Measurements from ENCODE around the gene SLC35A5.

DNA sequence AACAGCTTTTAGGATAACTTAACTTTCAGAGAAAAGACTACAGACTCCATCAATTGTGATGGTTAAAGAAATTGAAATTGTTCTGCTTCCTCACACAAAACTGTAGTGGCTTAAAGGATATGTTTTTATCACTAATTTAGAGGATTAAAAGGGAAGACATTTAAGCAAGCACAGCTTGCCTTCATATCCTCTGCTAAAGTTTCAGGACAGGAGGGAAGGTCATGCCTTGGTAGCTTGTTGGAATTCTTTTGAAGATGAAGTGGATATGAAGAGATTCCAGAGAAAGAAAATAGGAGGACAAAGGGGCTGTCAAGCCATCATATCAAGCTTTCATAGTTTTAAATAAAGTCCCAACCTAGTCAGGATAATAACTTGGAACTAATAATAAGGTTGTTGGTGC lies 46.0 kb downstream of the SLC35A5 start:
- TF ChIP-seq, protein P1, sequence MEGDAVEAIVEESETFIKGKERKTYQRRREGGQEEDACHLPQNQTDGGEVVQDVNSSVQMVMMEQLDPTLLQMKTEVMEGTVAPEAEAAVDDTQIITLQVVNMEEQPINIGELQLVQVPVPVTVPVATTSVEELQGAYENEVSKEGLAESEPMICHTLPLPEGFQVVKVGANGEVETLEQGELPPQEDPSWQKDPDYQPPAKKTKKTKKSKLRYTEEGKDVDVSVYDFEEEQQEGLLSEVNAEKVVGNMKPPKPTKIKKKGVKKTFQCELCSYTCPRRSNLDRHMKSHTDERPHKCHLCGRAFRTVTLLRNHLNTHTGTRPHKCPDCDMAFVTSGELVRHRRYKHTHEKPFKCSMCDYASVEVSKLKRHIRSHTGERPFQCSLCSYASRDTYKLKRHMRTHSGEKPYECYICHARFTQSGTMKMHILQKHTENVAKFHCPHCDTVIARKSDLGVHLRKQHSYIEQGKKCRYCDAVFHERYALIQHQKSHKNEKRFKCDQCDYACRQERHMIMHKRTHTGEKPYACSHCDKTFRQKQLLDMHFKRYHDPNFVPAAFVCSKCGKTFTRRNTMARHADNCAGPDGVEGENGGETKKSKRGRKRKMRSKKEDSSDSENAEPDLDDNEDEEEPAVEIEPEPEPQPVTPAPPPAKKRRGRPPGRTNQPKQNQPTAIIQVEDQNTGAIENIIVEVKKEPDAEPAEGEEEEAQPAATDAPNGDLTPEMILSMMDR (IDR thresholded peaks at IDR 0.05): no peak
- TF ChIP-seq POLR2A (IDR thresholded peaks at IDR 0.05): no peak
